NCI-H2196 (cell line): ENCODE measurements around the gene CETP.
A peak's percentile ranks its signal among the peaks of the same experiment; 100 is the strongest.
"Not testable (repeated sequence)": the region's sequence is repeated elsewhere in the genome, so short reads cannot be mapped to it uniquely, and the experiment has no call there.

ENCODE experiments used
- DNase-seq: peaks from one replicate; lab custom pipeline; 2025; ENCODE audit not compliant: unreplicated experiment; lab: John Stamatoyannopoulos, UW

Gene CETP

GRCh38 chr16:56933828-56934598 lies 27.7 kb upstream of the CETP start:
- DNase-seq, result no peak

- DNase-seq, result not testable (repeated sequence)
Measured at GRCh38 chr16:56934599-56935145, 27.1 kb upstream of the CETP start.

- DNase-seq, result no peak
Measured at GRCh38 chr16:56935201-56935600, 26.5 kb upstream of the CETP start.

- DNase-seq, result no peak
Measured at GRCh38 chr16:56936491-56936890, 25.3 kb upstream of the CETP start.

GRCh38 chr16:56936950-56937349 lies 24.8 kb upstream of the CETP start:
- DNase-seq, result no peak

- DNase-seq, result no peak
Measured at GRCh38 chr16:56938664-56939513, 22.9 kb upstream of the CETP start.

- DNase-seq, result peak; percentile 40
Measured at GRCh38 chr16:56939801-56940200, 21.9 kb upstream of the CETP start.

- DNase-seq, result no peak
Measured at GRCh38 chr16:56941092-56941491, 20.7 kb upstream of the CETP start.

- no peak for DNase-seq
Measured at GRCh38 chr16:56941856-56942331, 19.9 kb upstream of the CETP start.

GRCh38 chr16:56943761-56944375 lies 17.9 kb upstream of the CETP start:
- no peak for DNase-seq

- no peak for DNase-seq
Measured at GRCh38 chr16:56944954-56945839, 16.6 kb upstream of the CETP start.

GRCh38 chr16:56945847-56946527 lies 15.8 kb upstream of the CETP start:
- no peak for DNase-seq

- DNase-seq, result no peak
Measured at GRCh38 chr16:56946767-56947603, 14.8 kb upstream of the CETP start.

- no peak for DNase-seq
Measured at GRCh38 chr16:56947604-56947995, 14.2 kb upstream of the CETP start.

GRCh38 chr16:56948234-56948633 lies 13.5 kb upstream of the CETP start:
- DNase-seq, result no peak

- no peak for DNase-seq
Measured at GRCh38 chr16:56950051-56950450, 11.7 kb upstream of the CETP start.

GRCh38 chr16:56950455-56950854 lies 11.3 kb upstream of the CETP start:
- no peak for DNase-seq

GRCh38 chr16:56950881-56951771 lies 10.6 kb upstream of the CETP start:
- peak; percentile 42 for DNase-seq
